Measurements from ENCODE around the gene PCDH7.

Gene PCDH7

DNA sequence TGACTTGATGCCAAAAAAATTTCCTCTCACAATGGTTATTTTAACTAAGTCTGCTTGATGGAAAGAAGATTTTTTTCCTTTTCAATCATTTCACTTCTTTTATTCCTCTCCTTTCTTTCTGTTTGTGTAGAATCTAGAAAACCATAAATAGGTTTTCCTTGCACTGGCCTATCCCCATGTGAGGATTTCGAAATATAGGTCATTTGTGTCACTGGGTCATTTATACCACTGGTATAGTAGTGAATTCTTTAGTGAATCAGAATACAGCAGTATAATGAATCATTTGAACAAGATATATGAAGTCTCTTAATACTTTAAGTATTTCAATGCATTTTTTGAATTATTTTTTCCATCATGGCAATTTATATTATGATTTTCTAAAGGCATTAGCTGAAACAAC lies 26.6 kb downstream of the PCDH7 start:
- Histone ChIP-seq H3K27ac (no peak overlapping the region), H3K27me3 (no peaks in the 10 kb centered on the region), H3K4me2 (no peak overlapping the region), H3K9ac (no peak overlapping the region), H4K20me1 (no peaks in the 10 kb centered on the region), H3K4me1 (no peaks in the 10 kb centered on the region), H3K36me3 (no peaks in the 10 kb centered on the region), H3K9me3 (replicated peaks in 1 of 11) (no peaks in the 10 kb centered on the region), H3K4me3 (no peak overlapping the region)
- TF ChIP-seq Cebpa-rat (IDR thresholded peaks at IDR 0.05), result no peak

DNA sequence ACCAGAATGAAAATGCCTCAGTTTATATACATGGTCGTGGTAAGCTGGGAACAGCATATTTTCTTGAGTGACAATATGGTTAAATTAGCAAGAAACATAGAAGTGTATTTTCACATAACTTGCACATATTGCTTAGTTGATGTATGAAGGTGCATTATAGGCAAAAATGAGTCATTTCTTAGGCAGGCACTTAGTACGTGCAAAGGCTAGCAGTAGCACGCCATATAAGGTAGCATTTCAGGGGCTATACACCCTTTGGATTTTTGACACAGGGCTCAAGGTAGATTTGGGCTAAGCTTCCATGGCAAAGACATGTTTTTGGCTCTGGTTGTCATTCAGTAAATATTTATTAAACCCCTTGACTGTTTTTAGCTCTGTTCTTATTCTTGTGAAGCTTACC lies 33.1 kb downstream of the PCDH7 start:
- Histone ChIP-seq H3K27me3 (no peaks in the 10 kb centered on the region), H3K4me1 (peaks cover 0 to 37% (median 4%) of the 10 kb centered on the region in 10 experiments; a peak in 9 of 20 replicates), H3K4me3 (no peak overlapping the region), H3K9ac (no peak overlapping the region), H3K36me3 (no peaks in the 10 kb centered on the region), H3K4me2 (no peak overlapping the region), H3K9me3 (replicated peaks in 1 of 11) (no peaks in the 10 kb centered on the region), H3K27ac (no peak overlapping the region), H4K20me1 (no peaks in the 10 kb centered on the region)
- no peak for TF ChIP-seq Cebpa-rat (IDR thresholded peaks at IDR 0.05)

DNA sequence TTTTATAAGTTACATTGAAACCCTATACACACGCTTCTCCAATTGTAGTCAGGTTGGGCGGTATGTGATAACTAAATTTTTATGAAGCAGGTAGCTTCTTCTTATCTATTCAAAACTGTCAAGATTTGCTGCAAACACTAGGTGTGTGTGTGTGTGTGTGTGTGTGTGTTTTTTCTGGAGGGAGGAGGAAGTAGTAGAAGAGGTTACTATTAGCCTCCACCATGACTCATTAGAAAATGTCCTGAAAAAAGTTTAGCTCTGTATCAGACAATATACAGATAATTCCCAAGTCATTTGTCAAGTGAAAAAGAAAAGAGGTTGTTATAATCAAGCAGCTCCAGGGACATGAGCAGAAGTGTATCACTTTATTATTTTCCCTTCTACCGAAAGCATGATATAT lies 33.9 kb downstream of the PCDH7 start:
- no peak overlapping the region for H3K4me3 ChIP-seq
- H3K4me1 ChIP-seq, result peaks cover 0 to 37% (median 4%) of the 10 kb centered on the region in 10 experiments; a peak in 9 of 20 replicates
- TF ChIP-seq Cebpa-rat (IDR thresholded peaks at IDR 0.05), result no peak
- H4K20me1 ChIP-seq, result no peaks in the 10 kb centered on the region
- no peaks in the 10 kb centered on the region for H3K9me3 ChIP-seq (replicated peaks in 1 of 11)
- no peak overlapping the region for H3K9ac ChIP-seq
- H3K36me3 ChIP-seq, result no peaks in the 10 kb centered on the region
- H3K4me2 ChIP-seq, result peak overlapping the region in 1 of 11 experiments; percentile 11; a peak in 1 of 22 replicates
- no peak overlapping the region for H3K27ac ChIP-seq
- no peaks in the 10 kb centered on the region for H3K27me3 ChIP-seq

DNA sequence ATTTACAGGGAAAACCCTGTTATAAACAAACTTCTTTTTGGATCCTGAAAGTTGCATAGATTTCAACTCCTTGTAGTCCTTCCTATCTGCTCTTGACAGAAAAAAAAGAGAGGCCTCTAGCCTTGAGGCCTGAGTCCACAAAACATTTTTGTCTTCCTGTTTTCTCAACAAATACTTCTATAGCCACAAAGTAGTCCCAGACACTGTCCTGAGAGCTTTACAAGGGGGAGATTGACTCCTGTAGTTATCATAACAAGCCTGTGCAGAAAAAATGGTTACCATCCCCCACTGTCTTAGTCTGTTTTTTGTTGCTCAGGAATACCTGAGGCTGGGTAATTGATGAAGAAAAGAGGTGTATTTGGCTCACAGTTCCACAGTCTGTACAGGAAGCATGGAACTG lies 35.2 kb downstream of the PCDH7 start:
- Histone ChIP-seq H3K4me3 (no peak overlapping the region), H4K20me1 (no peaks in the 10 kb centered on the region), H3K4me1 (peaks cover 0 to 44% (median 8%) of the 10 kb centered on the region in 10 experiments; a peak in 14 of 20 replicates), H3K27me3 (no peaks in the 10 kb centered on the region), H3K9ac (no peak overlapping the region), H3K4me2 (peak overlapping the region in 2 of 11 experiments; percentile 9 to 45; a peak in 3 of 22 replicates), H3K27ac (no peak overlapping the region), H3K36me3 (no peaks in the 10 kb centered on the region), H3K9me3 (replicated peaks in 1 of 11) (no peaks in the 10 kb centered on the region)
- no peak for TF ChIP-seq Cebpa-rat (IDR thresholded peaks at IDR 0.05)

DNA sequence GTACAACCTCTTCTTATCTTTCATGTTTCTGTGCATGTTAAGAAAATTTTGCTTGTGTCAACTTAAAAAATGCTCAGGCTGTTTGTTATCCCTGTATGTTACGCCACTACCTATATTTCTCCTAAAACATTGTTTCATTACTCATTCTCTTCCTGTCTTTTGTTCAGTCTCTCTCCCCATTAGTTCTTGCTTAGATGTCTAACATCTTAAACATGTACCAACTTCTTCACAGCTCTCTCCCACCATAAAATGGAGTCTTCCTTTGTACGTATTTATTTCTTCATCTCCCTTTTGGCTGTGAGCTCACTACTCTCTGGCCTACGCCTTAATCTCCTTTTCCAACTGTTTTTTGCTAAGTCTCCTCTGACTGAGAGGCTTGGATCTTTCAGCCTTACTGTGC lies 36.4 kb downstream of the PCDH7 start:
- Histone ChIP-seq H4K20me1 (no peaks in the 10 kb centered on the region), H3K4me3 (no peak overlapping the region), H3K9ac (no peak overlapping the region), H3K4me1 (peaks cover 0 to 52% (median 16%) of the 10 kb centered on the region in 10 experiments; a peak in 14 of 20 replicates), H3K27me3 (no peaks in the 10 kb centered on the region), H3K36me3 (no peaks in the 10 kb centered on the region), H3K9me3 (replicated peaks in 1 of 11) (no peaks in the 10 kb centered on the region), H3K27ac (no peak overlapping the region), H3K4me2 (peak overlapping the region in 4 of 11 experiments; percentile 41 to 82 (median 54); a peak in 6 of 22 replicates)
- TF ChIP-seq Cebpa-rat (IDR thresholded peaks at IDR 0.05), result no peak

DNA sequence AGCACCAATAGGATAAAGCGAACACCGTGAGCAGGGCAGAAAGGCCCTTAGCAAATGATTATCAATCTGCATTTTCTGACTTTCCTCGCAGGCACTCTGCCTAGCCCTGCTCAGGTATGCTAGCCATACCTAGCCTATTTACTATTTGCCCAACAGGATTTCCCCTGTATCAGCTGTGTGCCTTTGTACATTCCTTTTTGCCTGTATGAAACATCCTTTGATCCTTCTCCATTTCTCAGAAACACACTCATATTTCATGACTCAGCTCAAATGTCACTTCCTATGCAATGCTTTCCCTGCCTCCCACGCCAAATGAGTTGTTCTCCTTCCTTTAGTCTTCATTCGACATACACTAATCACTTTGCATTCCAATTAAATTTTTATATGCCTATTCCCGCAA lies 37.2 kb downstream of the PCDH7 start:
- Histone ChIP-seq H3K27ac (no peak overlapping the region), H3K4me1 (peaks cover 0 to 52% (median 16%) of the 10 kb centered on the region in 10 experiments; a peak in 14 of 20 replicates), H3K27me3 (no peaks in the 10 kb centered on the region), H3K36me3 (no peaks in the 10 kb centered on the region), H3K9ac (no peak overlapping the region), H3K4me3 (no peak overlapping the region), H3K9me3 (replicated peaks in 1 of 11) (no peaks in the 10 kb centered on the region), H3K4me2 (peak overlapping the region in 5 of 11 experiments; percentile 41 to 82 (median 50); a peak in 9 of 22 replicates), H4K20me1 (no peaks in the 10 kb centered on the region)
- TF ChIP-seq Cebpa-rat (IDR thresholded peaks at IDR 0.05), result no peak

DNA sequence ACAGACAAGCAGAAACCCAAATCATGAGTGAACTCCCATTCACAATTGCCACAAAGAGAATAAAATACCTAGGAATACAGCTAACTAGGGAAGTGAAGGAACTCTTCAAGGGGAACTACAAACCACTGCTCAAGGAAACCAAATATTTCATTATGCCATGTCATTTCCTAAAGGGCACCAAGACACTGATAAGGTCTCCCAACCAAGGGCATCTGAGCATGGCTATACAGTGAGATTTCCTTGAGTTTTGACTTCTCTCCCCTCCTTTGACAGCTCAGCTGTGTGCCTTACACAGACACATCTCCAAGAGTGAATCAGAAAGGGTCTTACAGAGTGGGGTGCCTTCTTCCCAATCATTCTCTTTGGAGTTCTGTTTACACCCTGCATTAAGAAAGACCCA lies 40.4 kb downstream of the PCDH7 start:
- H3K36me3 ChIP-seq, result no peaks in the 10 kb centered on the region
- no peak overlapping the region for H3K9ac ChIP-seq
- peaks cover 0 to 39% (median 16%) of the 10 kb centered on the region in 10 experiments; a peak in 14 of 20 replicates for H3K4me1 ChIP-seq

DNA sequence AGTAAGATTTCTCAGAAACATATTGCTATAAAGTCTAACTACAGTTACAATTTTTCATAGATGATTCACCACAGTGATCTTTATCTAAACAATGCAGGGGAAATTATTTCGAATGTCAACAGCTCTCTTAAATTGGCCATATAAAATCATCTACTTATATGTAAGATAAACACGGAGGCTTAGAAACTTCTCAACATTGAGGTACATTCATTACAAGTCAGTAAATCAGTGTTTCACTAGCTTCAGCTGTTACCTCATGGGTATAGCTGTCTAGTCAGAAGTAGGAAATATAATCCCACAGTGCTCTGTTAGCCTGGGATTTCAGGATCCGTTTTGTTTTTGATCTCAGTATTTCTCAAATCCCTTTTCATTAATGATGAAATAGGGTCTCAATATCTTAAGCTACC lies 43.2 kb downstream of the PCDH7 start:
- no peak for TF ChIP-seq Cebpa-rat (IDR thresholded peaks at IDR 0.05)
- no peak overlapping the region for H3K27ac ChIP-seq
- no peaks in the 10 kb centered on the region for H3K36me3 ChIP-seq
- no peaks in the 10 kb centered on the region for H3K27me3 ChIP-seq
- no peaks in the 10 kb centered on the region for H4K20me1 ChIP-seq
- H3K9ac ChIP-seq, result no peak overlapping the region
- H3K9me3 ChIP-seq (replicated peaks in 1 of 11), result no peaks in the 10 kb centered on the region
- no peak overlapping the region for H3K4me2 ChIP-seq
- peaks cover 6 to 20% (median 15%) of the 10 kb centered on the region in 10 experiments; a peak in 19 of 20 replicates for H3K4me1 ChIP-seq
- H3K4me3 ChIP-seq, result no peak overlapping the region

More for the DNA sequence above, 40.4 kb downstream of the PCDH7 start:
- Histone ChIP-seq H3K4me3 (no peak overlapping the region), H4K20me1 (no peaks in the 10 kb centered on the region), H3K9me3 (replicated peaks in 1 of 11) (no peaks in the 10 kb centered on the region), H3K4me2 (peak overlapping the region in 8 of 11 experiments; percentile 8 to 77 (median 59); a peak in 14 of 22 replicates), H3K27ac (peak overlapping the region in 1 of 11 experiments; percentile 26; a peak in 1 of 22 replicates), H3K27me3 (no peaks in the 10 kb centered on the region)
- TF ChIP-seq Cebpa-rat (IDR thresholded peaks at IDR 0.05), result no peak

DNA sequence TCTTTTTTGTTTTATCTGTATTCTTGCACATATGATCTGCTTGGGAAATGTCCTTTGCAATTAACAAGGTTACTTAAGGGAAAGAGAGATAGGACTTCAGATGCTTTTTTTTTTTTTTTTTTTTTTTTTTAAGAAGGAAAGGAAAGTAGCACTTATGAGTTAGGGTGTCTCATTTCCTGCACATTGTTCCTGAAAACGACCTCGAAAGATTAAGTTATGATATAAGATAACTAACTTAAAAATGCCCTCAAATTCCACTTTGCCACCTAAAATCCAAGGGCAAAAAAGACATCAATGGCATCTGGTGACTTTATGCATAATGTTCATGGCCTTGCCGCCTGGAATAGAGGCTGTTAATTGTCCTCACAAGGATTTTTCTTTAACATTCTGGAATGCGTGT lies 44.9 kb downstream of the PCDH7 start:
- TF ChIP-seq Cebpa-rat (IDR thresholded peaks at IDR 0.05), result no peak
- Histone ChIP-seq H3K9ac (no peak overlapping the region), H3K4me2 (no peak overlapping the region), H3K36me3 (no peaks in the 10 kb centered on the region), H3K27me3 (no peaks in the 10 kb centered on the region), H3K9me3 (replicated peaks in 1 of 11) (no peaks in the 10 kb centered on the region), H3K27ac (no peak overlapping the region), H3K4me3 (no peak overlapping the region), H4K20me1 (no peaks in the 10 kb centered on the region), H3K4me1 (peaks cover 6 to 20% (median 12%) of the 10 kb centered on the region in 10 experiments; a peak in 19 of 20 replicates)

DNA sequence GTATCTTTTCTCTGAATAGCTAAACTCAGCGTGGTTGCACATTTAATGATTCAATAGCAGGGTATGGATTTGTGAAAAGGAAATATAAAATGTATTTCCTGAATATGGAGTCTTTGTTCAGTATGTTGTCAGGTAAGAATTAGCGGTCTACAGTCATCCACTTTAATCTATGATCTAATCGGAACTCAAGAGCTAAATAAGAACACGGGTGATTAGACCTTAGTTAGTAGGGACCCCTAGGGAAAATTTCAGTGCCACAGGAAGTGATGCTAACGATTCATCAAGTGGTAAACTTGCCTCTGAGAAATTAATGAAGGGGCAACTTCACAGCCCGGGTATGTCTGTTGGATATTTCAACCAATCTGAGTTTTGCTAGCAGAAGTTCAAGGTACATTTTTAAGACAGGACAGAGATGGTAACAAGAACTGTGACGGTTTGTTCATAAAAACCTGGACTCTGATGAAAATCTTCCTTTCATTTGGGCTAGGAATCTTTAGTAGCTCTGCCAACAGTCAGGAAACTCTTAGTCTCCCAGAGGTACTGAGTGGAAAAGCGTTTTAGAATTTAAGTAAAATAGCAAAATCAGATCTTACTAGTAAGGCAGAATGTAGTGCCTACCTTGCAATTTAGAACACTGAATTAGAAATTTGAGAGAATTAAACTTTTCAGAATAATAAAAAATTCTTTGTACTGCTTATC lies 47.1 kb downstream of the PCDH7 start:
- Histone ChIP-seq H3K27me3 (no peaks in the 10 kb centered on the region), H4K20me1 (no peaks in the 10 kb centered on the region), H3K36me3 (no peaks in the 10 kb centered on the region), H3K9ac (no peak overlapping the region), H3K9me3 (replicated peaks in 1 of 11) (no peaks in the 10 kb centered on the region), H3K4me3 (no peak overlapping the region), H3K4me1 (peaks cover 0 to 9% (median 6%) of the 10 kb centered on the region in 10 experiments; a peak in 11 of 20 replicates), H3K27ac (no peak overlapping the region), H3K4me2 (peak overlapping the region in 9 of 11 experiments; percentile 8 to 51 (median 28); a peak in 11 of 22 replicates)
- no peak for TF ChIP-seq Cebpa-rat (IDR thresholded peaks at IDR 0.05)
